Stomach (tissue), 9 donors: Measurements from ENCODE around the gene GET3. TPM values are rescaled to one million over a fixed set of nuclear protein-coding genes. Genes with fewer than 3 reads are reported as not detected.

Experiments used
- DNase-seq, 2 donors: peaks; one replicate each; pipeline versions ENCODE4 v3.0.0 to v3.0.0-alpha.2; 2013 to 2019
- H3K27ac ChIP-seq, 5 donors: fragments of 200-600 bp in 4 of 5; sonication (generic) in 4 of 5; one replicate each; pipeline ENCODE4 v1.5.1; 2013 to 2019; ENCODE audit warnings: mild to moderate bottlenecking in 1 of 5, moderate library complexity in 1 of 5
- H3K27me3 ChIP-seq, 3 donors: fragments of 200-600 bp; sonication (generic); one replicate each; pipeline ENCODE4 v1.5.1; 2017 to 2019; ENCODE audit warnings: mixed run types in 1 of 3
- H3K36me3 ChIP-seq, 4 donors: fragments of 200-600 bp; sonication (generic); 1 replicate in 3 of 4; 2 replicates in 1 of 4; pipeline ENCODE4 v1.5.1; 2016 to 2019
- H3K4me1 ChIP-seq, 4 donors: fragments of 200-600 bp; sonication (generic); one replicate each; pipeline ENCODE4 v1.5.1; 2016 to 2019
- H3K4me3 ChIP-seq, 4 donors: fragments of 200-600 bp; sonication (generic) in 3 of 4; one replicate each; pipeline ENCODE4 v1.5.1; 2016 to 2019; ENCODE audit warnings: mild to moderate bottlenecking in 1 of 4
- H3K9me3 ChIP-seq, 4 donors: fragments of 200-600 bp; sonication (generic); one replicate each; pipeline ENCODE4 v1.5.1; 2016 to 2019
- EP300 ChIP-seq: sonication (generic); formaldehyde crosslinking; IDR thresholded peaks from one replicate; pipeline ENCODE4 v1.6.1; 2017; ENCODE audit warnings: antibody characterized with exemption
- POLR2A ChIP-seq, 4 donors: fragments of 450-650 bp; IDR thresholded peaks; one replicate each; pipeline ENCODE4 v1.6.1; 2016; ENCODE audit warnings: antibody characterized with exemption in 4 of 4, control low read depth in 2 of 4, mild to moderate bottlenecking in 1 of 4, moderate library complexity in 1 of 4
- POLR2AphosphoS5 ChIP-seq, 3 donors: sonication (generic); formaldehyde crosslinking; IDR thresholded peaks; one replicate each; pipeline ENCODE4 v1.6.1; 2016; ENCODE audit warnings: antibody characterized with exemption in 3 of 3
- WGBS, 5 donors: extraction: QIAGEN DNeasy Blood & Tissue Kit in 3 of 5; methylation state at CpG; one replicate each; pipeline versions ENCODE4 v1.1.5 to v1.1.7; 2013 to 2018; 5-methylcytosine and 5-hydroxymethylcytosine counted together
- intact Hi-C: fragments of 100-400 bp; cut with DNase I; formaldehyde crosslinking; loops from one replicate; pipeline ENCODE4 v1.15.1; 2023; ENCODE audit warnings: low total_unique reads
- polyA plus RNA-seq, 3 donors: library from polyadenylated mRNA; stranded (reverse); fragments of 200-250 nt; gene quantifications; one replicate each; pipeline ENCODE4 v1.2.3, GENCODE V29; 2013
- total RNA-seq, 5 donors: library from RNA; depleted of rRNA; stranded (reverse); fragments of >200 nt; gene quantifications; one replicate each; pipeline versions ENCODE4 v1.1.0 to v1.2.3, GENCODE V29; 2014 to 2016
- TF ChIP-seq, protein P1 (sequence below), 7 experiments: fragments of 450-650 bp in 4 of 7; fragments of 200-600 bp in 3 of 7; sonication (generic) in 3 of 7; IDR thresholded peaks; one replicate each; pipeline ENCODE4 v1.5.1; 2016 to 2019; ENCODE audit warnings: antibody characterized with exemption in 7 of 7, control low read depth in 2 of 7, mild to moderate bottlenecking in 1 of 7
- donor health status: healthy with polysubstance abuse.
- donor health status: Bipolar disorder and iron deficiency.
- donor health status: healthy.

GET3 gene
- total and polyA plus RNA-seq, 8 donors = 0.89 to 90.4 (median 21.8) TPM

GRCh38 chr19:12750851-12751250, 13.6 kb downstream of the GET3 start:
- H3K9me3 ChIP-seq = peaks cover 0 to 8% (median 6%) of the 10 kb centered on the region in 4 donors
- WGBS, 5 donors = 58 to 68% (median 67%) methylated on average over 9 of the region's 9 CpGs
- intact Hi-C loops = no loop called here
- no peak for DNase-seq
- peaks cover 0 to 9% (median 0%) of the 10 kb centered on the region in 4 donors for H3K4me1 ChIP-seq
- no peak overlapping the region for H3K27ac ChIP-seq
- TF ChIP-seq, protein P1, sequence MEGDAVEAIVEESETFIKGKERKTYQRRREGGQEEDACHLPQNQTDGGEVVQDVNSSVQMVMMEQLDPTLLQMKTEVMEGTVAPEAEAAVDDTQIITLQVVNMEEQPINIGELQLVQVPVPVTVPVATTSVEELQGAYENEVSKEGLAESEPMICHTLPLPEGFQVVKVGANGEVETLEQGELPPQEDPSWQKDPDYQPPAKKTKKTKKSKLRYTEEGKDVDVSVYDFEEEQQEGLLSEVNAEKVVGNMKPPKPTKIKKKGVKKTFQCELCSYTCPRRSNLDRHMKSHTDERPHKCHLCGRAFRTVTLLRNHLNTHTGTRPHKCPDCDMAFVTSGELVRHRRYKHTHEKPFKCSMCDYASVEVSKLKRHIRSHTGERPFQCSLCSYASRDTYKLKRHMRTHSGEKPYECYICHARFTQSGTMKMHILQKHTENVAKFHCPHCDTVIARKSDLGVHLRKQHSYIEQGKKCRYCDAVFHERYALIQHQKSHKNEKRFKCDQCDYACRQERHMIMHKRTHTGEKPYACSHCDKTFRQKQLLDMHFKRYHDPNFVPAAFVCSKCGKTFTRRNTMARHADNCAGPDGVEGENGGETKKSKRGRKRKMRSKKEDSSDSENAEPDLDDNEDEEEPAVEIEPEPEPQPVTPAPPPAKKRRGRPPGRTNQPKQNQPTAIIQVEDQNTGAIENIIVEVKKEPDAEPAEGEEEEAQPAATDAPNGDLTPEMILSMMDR (IDR thresholded peaks at IDR 0.05) = no peak
- TF ChIP-seq EP300 = no peak
- TF ChIP-seq POLR2AphosphoS5 (IDR thresholded peaks at IDR 0.05) = no peak
- TF ChIP-seq POLR2A (IDR thresholded peaks at IDR 0.05) = no peak
- H3K27me3 ChIP-seq = peaks cover 0 to 52% (median 30%) of the 10 kb centered on the region in 3 donors
- no peak overlapping the region for H3K4me3 ChIP-seq
- H3K36me3 ChIP-seq = peaks cover 24 to 29% (median 25%) of the 10 kb centered on the region in 4 donors

- no peak for TF ChIP-seq EP300
- DNase-seq = no peak
- peaks cover 0 to 8% (median 6%) of the 10 kb centered on the region in 4 donors for H3K9me3 ChIP-seq
- no peak within 1 kb of the TSS for H3K27ac ChIP-seq
- intact Hi-C loops = no loop called here
- whole genome bisulfite sequencing, 5 donors = 36 to 52% (median 42%) methylated on average over 14 of the region's 14 CpGs
- peaks cover 16 to 21% (median 17%) of the 10 kb centered on the region in 4 donors for H3K36me3 ChIP-seq
- H3K4me3 ChIP-seq = no peak within 1 kb of the TSS
- peaks cover 0 to 52% (median 30%) of the 10 kb centered on the region in 3 donors for H3K27me3 ChIP-seq
- H3K4me1 ChIP-seq = peaks cover 0 to 9% (median 0%) of the 10 kb centered on the region in 4 donors
Measured at GRCh38 chr19:12751635-12752034, 14.3 kb downstream of the GET3 start, which contains the start of gene BEST2. Gene BEST2 (plus strand): TSS chr19:12751791. CDS start chr19:12752593, 802 bp downstream.

GRCh38 chr19:12752056-12752781, 14.9 kb downstream of the GET3 start:
- H3K27ac ChIP-seq = no peak overlapping the region
- H3K36me3 ChIP-seq = peaks cover 10 to 16% (median 12%) of the 10 kb centered on the region in 4 donors
- H3K27me3 ChIP-seq = peaks cover 0 to 52% (median 30%) of the 10 kb centered on the region in 3 donors
- WGBS, 5 donors = 74 to 84% (median 81%) methylated on average over 22 to 23 of the region's 23 CpGs
- intact Hi-C loops = no loop called here
- H3K4me3 ChIP-seq = no peak overlapping the region
- peaks cover 0 to 13% (median 3%) of the 10 kb centered on the region in 4 donors for H3K4me1 ChIP-seq
- no peak for TF ChIP-seq POLR2A (IDR thresholded peaks at IDR 0.05)
- no peak for TF ChIP-seq EP300
- TF ChIP-seq POLR2AphosphoS5 (IDR thresholded peaks at IDR 0.05) = no peak
- TF ChIP-seq, protein P1 (IDR thresholded peaks at IDR 0.05) = no peak
- peaks cover 0 to 8% (median 5%) of the 10 kb centered on the region in 4 donors for H3K9me3 ChIP-seq
- DNase-seq = no peak

DNA sequence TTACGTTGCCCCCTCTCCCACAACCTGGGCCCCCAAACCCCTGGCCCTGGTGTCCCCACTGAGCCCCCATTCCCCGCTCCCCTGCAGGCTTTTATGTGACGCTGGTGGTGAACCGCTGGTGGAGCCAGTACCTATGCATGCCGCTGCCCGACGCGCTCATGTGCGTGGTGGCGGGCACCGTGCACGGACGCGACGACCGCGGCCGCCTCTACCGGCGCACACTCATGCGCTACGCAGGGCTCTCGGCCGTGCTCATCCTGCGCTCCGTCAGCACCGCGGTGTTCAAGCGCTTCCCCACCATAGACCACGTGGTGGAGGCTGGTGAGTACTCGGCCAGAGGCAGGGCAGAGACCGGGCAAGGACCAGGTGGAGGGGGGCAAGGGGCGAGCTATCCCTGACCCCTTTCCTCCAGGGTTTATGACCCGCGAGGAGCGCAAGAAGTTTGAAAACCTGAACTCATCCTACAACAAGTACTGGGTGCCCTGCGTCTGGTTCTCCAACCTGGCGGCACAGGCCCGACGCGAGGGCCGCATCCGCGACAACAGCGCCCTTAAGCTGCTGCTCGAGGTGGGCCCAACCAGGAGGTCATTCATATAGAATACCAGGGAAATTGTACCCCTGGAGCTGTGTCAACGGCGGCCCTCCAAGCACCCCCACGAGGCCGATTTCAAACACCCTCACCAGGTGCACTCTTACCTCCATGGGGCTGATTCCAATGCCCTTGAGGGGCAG, 17.3 kb downstream of the GET3 start:
- intact Hi-C loops = no loop called here
- 67 to 88% (median 70%) methylated on average over 15 to 50 of the region's 50 CpGs for WGBS, 5 donors
- no peak overlapping the region for H3K4me3 ChIP-seq
- H3K27ac ChIP-seq = no peak overlapping the region
- peaks cover 9 to 20% (median 12%) of the 10 kb centered on the region in 4 donors for H3K4me1 ChIP-seq
- DNase-seq = no peak
- TF ChIP-seq POLR2AphosphoS5 (IDR thresholded peaks at IDR 0.05) = no peak
- TF ChIP-seq, protein P1 (IDR thresholded peaks at IDR 0.05) = no peak
- no peaks in the 10 kb centered on the region for H3K9me3 ChIP-seq
- H3K36me3 ChIP-seq = no peaks in the 10 kb centered on the region
- H3K27me3 ChIP-seq = peaks cover 0 to 51% (median 26%) of the 10 kb centered on the region in 3 donors
